WTC11 (cell line): ENCODE measurements around the gene DYNLT3.

Experiments
- ATF1 ChIP-seq: sonication (generic); formaldehyde crosslinking; IDR thresholded peaks from 2 replicates; pipeline ENCODE4 v1.8.1; 2023; ENCODE audit warnings: mild to moderate bottlenecking, moderate library complexity, missing genetic modification reagents
- RELA ChIP-seq: sonication (generic); formaldehyde crosslinking; IDR thresholded peaks from 2 replicates; pipeline ENCODE4 v1.8.1; 2022; ENCODE audit warnings: missing genetic modification reagents, mild to moderate bottlenecking, borderline replicate concordance
- TEAD4 ChIP-seq: sonication (generic); formaldehyde crosslinking; IDR thresholded peaks from 2 replicates; pipeline ENCODE4 v1.8.0; 2022; ENCODE audit warnings: mild to moderate bottlenecking, missing genetic modification reagents
- TP53 ChIP-seq: sonication (generic); formaldehyde crosslinking; IDR thresholded peaks from 2 replicates; pipeline ENCODE4 v1.8.1; 2023; ENCODE audit warnings: mild to moderate bottlenecking, missing genetic modification reagents
- ZNF317 ChIP-seq: sonication (generic); formaldehyde crosslinking; IDR thresholded peaks from 2 replicates; pipeline ENCODE4 v1.8.1; 2023; ENCODE audit warnings: low read depth, mild to moderate bottlenecking, moderate library complexity, missing genetic modification reagents, borderline replicate concordance
- ZNF671 ChIP-seq: fragments of 250-450 bp; sonication (Bioruptor Pico); IDR thresholded peaks from 2 replicates; pipeline ENCODE4 v1.8.0; 2021; ENCODE audit warnings: mild to moderate bottlenecking
- TF ChIP-seq, protein P1 (sequence below): fragments of 200-600 bp; IDR thresholded peaks from 2 replicates; pipeline ENCODE4 v1.8.0; 2022; ENCODE audit warnings: antibody characterized with exemption
- TF ChIP-seq, protein P2 (sequence below): sonication (generic); formaldehyde crosslinking; IDR thresholded peaks from 2 replicates; pipeline ENCODE4 v1.8.0; 2022; ENCODE audit warnings: mild to moderate bottlenecking, missing genetic modification reagents
- TF ChIP-seq, protein P3 (sequence below): sonication (generic); formaldehyde crosslinking; IDR thresholded peaks from 2 replicates; pipeline ENCODE4 v1.8.0; 2022; ENCODE audit warnings: mild to moderate bottlenecking, missing genetic modification reagents
- TF ChIP-seq, protein P4 (sequence below): sonication (generic); formaldehyde crosslinking; IDR thresholded peaks from 2 replicates; pipeline ENCODE4 v1.8.1; 2022; ENCODE audit warnings: low read depth, mild to moderate bottlenecking, moderate library complexity, missing genetic modification reagents, borderline replicate concordance
- TF ChIP-seq, protein P5 (sequence below): sonication (generic); formaldehyde crosslinking; IDR thresholded peaks from 2 replicates; pipeline ENCODE4 v1.8.0; 2023; ENCODE audit warnings: mild to moderate bottlenecking, missing genetic modification reagents
- TF ChIP-seq, protein P6 (sequence below): sonication (generic); formaldehyde crosslinking; IDR thresholded peaks from 2 replicates; pipeline ENCODE4 v1.8.0; 2023; ENCODE audit warnings: missing genetic modification reagents, mild to moderate bottlenecking, borderline replicate concordance
- TF ChIP-seq, protein P7 (sequence below): sonication (generic); formaldehyde crosslinking; IDR thresholded peaks from 2 replicates; pipeline ENCODE4 v1.8.1; 2023; ENCODE audit warnings: mild to moderate bottlenecking, missing genetic modification reagents, moderate library complexity

DNA sequence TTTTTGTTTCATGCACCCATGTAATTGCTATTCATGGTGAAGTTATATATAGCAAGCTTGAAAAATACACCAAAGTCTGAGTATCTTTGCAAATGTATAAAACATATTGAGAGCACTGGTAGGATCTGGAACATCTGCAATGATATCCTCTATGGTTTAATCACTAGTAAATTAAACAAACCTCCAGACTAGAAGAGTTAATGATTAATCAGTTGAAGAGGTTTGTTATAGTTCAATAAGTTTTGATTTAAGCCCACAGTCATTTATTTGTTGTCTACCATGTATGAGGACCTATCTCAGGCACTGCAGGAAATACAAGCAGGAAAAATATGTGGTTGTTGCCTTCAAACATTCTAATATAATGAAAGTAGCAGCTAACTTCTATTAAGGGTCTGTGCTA, 51.1 kb downstream of the DYNLT3 start:
- no peak for TF ChIP-seq ZNF317
- TF ChIP-seq, protein P1, sequence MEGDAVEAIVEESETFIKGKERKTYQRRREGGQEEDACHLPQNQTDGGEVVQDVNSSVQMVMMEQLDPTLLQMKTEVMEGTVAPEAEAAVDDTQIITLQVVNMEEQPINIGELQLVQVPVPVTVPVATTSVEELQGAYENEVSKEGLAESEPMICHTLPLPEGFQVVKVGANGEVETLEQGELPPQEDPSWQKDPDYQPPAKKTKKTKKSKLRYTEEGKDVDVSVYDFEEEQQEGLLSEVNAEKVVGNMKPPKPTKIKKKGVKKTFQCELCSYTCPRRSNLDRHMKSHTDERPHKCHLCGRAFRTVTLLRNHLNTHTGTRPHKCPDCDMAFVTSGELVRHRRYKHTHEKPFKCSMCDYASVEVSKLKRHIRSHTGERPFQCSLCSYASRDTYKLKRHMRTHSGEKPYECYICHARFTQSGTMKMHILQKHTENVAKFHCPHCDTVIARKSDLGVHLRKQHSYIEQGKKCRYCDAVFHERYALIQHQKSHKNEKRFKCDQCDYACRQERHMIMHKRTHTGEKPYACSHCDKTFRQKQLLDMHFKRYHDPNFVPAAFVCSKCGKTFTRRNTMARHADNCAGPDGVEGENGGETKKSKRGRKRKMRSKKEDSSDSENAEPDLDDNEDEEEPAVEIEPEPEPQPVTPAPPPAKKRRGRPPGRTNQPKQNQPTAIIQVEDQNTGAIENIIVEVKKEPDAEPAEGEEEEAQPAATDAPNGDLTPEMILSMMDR, result no peak
- TF ChIP-seq, protein P2, sequence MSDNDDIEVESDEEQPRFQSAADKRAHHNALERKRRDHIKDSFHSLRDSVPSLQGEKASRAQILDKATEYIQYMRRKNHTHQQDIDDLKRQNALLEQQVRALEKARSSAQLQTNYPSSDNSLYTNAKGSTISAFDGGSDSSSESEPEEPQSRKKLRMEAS, result no peak
- TF ChIP-seq, protein P3, sequence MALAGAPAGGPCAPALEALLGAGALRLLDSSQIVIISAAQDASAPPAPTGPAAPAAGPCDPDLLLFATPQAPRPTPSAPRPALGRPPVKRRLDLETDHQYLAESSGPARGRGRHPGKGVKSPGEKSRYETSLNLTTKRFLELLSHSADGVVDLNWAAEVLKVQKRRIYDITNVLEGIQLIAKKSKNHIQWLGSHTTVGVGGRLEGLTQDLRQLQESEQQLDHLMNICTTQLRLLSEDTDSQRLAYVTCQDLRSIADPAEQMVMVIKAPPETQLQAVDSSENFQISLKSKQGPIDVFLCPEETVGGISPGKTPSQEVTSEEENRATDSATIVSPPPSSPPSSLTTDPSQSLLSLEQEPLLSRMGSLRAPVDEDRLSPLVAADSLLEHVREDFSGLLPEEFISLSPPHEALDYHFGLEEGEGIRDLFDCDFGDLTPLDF, result no peak
- no peak for TF ChIP-seq ZNF671 (CRISPR knock-in tag)
- TF ChIP-seq, protein P4, sequence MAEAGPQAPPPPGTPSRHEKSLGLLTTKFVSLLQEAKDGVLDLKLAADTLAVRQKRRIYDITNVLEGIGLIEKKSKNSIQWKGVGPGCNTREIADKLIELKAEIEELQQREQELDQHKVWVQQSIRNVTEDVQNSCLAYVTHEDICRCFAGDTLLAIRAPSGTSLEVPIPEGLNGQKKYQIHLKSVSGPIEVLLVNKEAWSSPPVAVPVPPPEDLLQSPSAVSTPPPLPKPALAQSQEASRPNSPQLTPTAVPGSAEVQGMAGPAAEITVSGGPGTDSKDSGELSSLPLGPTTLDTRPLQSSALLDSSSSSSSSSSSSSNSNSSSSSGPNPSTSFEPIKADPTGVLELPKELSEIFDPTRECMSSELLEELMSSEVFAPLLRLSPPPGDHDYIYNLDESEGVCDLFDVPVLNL, result no peak
- no peak for TF ChIP-seq TEAD4 (CRISPR knock-in tag)
- TF ChIP-seq ATF1 (CRISPR knock-in tag), result no peak
- TF ChIP-seq RELA (CRISPR knock-in tag), result no peak
- TF ChIP-seq, protein P5, sequence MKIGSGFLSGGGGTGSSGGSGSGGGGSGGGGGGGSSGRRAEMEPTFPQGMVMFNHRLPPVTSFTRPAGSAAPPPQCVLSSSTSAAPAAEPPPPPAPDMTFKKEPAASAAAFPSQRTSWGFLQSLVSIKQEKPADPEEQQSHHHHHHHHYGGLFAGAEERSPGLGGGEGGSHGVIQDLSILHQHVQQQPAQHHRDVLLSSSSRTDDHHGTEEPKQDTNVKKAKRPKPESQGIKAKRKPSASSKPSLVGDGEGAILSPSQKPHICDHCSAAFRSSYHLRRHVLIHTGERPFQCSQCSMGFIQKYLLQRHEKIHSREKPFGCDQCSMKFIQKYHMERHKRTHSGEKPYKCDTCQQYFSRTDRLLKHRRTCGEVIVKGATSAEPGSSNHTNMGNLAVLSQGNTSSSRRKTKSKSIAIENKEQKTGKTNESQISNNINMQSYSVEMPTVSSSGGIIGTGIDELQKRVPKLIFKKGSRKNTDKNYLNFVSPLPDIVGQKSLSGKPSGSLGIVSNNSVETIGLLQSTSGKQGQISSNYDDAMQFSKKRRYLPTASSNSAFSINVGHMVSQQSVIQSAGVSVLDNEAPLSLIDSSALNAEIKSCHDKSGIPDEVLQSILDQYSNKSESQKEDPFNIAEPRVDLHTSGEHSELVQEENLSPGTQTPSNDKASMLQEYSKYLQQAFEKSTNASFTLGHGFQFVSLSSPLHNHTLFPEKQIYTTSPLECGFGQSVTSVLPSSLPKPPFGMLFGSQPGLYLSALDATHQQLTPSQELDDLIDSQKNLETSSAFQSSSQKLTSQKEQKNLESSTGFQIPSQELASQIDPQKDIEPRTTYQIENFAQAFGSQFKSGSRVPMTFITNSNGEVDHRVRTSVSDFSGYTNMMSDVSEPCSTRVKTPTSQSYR (CRISPR knock-in tag), result no peak
- TF ChIP-seq, protein P6, sequence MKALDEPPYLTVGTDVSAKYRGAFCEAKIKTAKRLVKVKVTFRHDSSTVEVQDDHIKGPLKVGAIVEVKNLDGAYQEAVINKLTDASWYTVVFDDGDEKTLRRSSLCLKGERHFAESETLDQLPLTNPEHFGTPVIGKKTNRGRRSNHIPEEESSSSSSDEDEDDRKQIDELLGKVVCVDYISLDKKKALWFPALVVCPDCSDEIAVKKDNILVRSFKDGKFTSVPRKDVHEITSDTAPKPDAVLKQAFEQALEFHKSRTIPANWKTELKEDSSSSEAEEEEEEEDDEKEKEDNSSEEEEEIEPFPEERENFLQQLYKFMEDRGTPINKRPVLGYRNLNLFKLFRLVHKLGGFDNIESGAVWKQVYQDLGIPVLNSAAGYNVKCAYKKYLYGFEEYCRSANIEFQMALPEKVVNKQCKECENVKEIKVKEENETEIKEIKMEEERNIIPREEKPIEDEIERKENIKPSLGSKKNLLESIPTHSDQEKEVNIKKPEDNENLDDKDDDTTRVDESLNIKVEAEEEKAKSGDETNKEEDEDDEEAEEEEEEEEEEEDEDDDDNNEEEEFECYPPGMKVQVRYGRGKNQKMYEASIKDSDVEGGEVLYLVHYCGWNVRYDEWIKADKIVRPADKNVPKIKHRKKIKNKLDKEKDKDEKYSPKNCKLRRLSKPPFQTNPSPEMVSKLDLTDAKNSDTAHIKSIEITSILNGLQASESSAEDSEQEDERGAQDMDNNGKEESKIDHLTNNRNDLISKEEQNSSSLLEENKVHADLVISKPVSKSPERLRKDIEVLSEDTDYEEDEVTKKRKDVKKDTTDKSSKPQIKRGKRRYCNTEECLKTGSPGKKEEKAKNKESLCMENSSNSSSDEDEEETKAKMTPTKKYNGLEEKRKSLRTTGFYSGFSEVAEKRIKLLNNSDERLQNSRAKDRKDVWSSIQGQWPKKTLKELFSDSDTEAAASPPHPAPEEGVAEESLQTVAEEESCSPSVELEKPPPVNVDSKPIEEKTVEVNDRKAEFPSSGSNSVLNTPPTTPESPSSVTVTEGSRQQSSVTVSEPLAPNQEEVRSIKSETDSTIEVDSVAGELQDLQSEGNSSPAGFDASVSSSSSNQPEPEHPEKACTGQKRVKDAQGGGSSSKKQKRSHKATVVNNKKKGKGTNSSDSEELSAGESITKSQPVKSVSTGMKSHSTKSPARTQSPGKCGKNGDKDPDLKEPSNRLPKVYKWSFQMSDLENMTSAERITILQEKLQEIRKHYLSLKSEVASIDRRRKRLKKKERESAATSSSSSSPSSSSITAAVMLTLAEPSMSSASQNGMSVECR, result no peak
- no peak for TF ChIP-seq TP53 (CRISPR knock-in tag)
- TF ChIP-seq, protein P7, sequence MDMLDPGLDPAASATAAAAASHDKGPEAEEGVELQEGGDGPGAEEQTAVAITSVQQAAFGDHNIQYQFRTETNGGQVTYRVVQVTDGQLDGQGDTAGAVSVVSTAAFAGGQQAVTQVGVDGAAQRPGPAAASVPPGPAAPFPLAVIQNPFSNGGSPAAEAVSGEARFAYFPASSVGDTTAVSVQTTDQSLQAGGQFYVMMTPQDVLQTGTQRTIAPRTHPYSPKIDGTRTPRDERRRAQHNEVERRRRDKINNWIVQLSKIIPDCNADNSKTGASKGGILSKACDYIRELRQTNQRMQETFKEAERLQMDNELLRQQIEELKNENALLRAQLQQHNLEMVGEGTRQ (CRISPR knock-in tag), result no peak
